Measurements from ENCODE around the gene IGF2BP2. TPM values are rescaled to one million over a fixed set of nuclear protein-coding genes. Genes with fewer than 3 reads are reported as not detected.
"Not testable (repeated sequence)": the region's sequence is repeated elsewhere in the genome, so short reads cannot be mapped to it uniquely, and the experiment has no call there.

The IGF2BP2 gene
- total RNA-seq, 1 donor from 2014 or later = 18.5 TPM

DNA sequence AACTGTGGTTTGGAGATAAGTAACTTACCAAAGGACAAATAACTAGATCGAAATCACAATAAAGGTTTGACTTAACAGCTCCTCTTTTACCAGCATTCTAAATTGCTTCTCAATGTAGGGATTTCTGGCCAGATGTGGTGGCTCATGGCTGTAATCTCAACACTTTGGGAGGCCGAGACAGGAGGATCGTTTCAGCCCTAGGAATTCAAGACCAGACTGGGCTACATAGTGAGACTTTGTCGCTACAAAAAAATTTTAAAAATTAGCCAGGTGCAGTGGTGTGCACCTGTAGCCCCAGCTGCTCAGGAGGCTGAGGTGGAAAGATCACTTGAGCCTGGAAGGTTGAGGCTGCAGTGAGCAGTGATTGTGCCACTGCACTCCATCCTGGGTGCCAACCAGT, 17.4 kb upstream of the IGF2BP2 start:
- no peak for DNase-seq (ENCODE audit: low spot score)
- intact Hi-C loops (cut with DNase I) = no loop called here

DNA sequence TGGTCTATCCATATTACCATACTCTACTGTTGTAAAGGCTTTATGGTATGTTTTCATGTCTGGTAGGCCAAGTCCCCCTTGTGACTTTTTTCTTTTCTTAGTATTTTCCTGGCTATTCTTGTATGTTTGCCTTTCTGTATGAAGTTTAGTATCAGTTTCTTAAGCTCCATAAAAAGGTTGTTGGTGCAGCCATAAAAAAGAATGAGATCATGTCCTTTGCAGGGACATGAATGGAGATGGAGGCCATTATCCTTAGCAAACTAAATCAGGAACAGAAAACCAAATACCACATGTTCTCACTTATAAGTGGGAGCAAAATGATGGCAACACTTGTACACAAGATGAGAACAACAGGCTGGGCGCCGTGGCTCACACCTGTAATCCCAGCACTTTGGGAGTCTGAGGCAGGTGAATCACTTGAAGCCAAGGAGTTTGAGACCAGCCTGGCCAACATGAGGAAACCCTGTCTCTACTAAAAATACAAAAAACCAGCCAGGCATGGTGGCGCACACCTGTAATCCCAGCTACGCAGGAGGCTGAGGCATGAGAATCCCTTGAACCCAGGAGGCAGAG, 13.7 kb upstream of the IGF2BP2 start:
- intact Hi-C loops (cut with DNase I) = not testable (repeated sequence)

DNA sequence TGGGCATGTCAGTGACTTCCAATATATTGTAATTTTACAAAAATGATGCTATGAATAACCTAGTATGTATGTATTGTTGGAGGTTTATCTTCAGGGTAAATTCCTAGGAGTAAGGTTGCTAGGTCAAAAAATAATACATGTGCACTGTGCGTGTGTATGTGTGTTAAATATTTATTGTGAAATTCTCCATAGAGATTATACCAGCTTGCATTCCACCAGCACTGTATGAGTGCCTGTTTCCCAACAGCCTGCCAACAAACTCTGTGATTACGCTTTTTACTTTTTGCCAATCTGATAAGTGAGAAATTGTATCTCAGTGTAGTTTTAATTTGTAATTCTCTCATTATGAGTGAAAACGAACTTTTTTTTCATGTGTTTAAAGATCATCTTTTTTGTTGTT, 12.6 kb upstream of the IGF2BP2 start:
- DNase-seq (ENCODE audit: low spot score) = no peak
- intact Hi-C loops (cut with DNase I) = no loop called here

More for the DNA sequence above, 13.7 kb upstream of the IGF2BP2 start:
- not testable (repeated sequence) for DNase-seq (ENCODE audit: low spot score)

DNA sequence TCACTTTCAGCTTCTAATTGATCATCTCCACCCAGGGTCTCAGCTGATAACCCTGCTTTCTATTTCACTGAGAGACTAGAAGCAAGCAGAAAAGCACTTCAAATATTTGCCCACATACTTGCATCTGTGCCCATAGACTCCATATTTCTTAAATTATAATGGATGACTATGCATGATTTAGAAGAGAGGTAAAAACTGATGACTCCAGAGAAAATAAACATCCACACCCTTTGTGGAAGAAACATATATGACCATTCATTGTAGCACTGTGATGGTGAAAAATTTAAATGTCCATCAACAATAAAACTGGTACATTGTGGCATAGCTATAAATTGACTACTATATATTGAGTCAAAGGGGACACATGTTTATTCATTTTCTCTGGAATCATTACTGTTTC, 7.1 kb upstream of the IGF2BP2 start:
- DNase-seq (ENCODE audit: low spot score) = no peak
- intact Hi-C loops (cut with DNase I) = no loop called here

- no peak for DNase-seq (ENCODE audit: low spot score)
- intact Hi-C loops (cut with DNase I) = no loop called here
Observed at GRCh38 chr3:185831195-185831594, 6.4 kb upstream of the IGF2BP2 start.

GRCh38 chr3:185830018-185830797, 5.4 kb upstream of the IGF2BP2 start:
- no peak for DNase-seq (ENCODE audit: low spot score)
- intact Hi-C loops (cut with DNase I) = no loop called here

- DNase-seq (ENCODE audit: low spot score) = no peak
- intact Hi-C loops (cut with DNase I) = no loop called here
Observed at GRCh38 chr3:185828755-185829154, 3.9 kb upstream of the IGF2BP2 start.

DNA sequence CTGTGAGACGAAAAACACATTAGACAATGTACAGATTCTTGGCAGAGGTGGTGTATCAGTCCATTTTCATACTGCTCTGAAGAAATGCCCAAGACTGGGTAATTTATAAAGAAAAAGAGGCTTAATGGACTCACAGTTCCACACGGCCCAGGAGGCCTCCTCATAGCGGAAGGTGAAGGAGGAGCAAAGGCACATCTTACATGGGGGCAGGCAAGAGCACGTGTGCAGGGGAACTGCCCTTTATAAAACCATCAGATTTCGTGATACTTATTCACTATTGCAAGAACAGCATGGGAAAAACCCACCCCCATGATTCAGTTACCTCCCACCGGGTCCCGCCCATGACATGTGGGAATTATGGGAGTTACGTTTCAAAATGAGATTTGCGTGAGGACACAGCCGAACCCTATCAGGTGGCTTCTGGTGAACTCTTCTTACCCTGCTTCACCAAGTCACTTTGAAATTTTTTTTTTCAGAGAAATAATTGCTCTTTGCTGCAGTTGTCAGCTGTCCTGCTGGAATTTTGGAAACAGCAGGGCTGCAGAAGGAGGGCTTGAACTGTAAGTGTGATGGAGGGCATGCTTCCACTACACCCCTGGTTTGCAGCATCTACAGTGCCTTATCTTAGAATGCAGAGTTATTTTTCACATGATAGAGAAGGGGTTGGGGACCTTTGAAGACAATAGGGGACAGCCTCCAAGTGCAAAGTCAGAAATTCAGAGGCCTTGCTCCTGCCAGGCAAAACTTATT, 2.9 kb upstream of the IGF2BP2 start:
- no peak for DNase-seq (ENCODE audit: low spot score)
- intact Hi-C loops (cut with DNase I) = no loop called here

DNA sequence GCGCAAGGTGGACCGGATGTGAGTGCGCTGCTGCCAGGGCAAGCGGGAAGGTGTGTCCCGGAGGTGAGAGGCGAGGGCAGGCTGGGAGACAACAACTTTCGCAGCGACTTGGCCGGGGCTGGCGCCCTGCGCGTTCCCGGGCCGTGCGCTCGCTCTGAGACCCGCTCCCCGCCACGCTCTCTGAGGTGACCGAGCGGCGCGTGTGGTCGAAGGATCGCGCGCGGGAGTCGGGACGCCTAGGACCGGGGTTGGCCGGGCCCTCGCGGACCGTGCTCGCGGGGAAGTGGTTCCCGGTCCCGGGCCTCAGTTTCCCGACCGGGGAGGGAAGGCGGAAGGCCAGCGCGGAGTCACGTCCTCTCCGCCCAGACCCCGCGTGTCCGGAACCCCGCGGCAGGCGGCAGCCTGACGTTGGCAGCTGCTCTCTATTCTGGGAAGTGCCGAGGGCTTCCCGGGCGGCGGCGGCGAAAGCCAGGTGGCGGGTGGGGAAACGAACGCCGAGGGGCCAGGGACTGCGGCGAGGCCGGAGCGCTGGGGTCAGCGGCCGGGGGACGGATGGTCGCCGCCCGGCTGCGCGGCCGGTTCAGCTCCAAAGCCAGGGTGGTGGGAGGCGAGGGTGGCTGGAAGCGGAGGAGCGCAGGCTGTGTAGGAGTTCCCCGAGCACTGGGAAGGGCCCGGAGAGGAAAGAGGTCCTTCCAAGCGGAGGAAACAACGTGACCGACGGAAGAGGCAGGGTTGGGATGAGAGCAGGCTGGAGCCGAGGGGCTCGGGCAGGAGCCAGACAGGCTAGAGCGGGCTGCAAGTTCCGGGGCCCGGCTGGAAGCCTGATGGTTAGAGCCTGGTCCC, 1.0 kb upstream of the IGF2BP2 start:
- intact Hi-C loops (cut with DNase I) = loop anchor here (2.0 kb wide), 1 partner anchor 111 kb away; no protein-coding TSS in a partner anchor
- DNase-seq (ENCODE audit: low spot score) = peak; percentile 78

DNA sequence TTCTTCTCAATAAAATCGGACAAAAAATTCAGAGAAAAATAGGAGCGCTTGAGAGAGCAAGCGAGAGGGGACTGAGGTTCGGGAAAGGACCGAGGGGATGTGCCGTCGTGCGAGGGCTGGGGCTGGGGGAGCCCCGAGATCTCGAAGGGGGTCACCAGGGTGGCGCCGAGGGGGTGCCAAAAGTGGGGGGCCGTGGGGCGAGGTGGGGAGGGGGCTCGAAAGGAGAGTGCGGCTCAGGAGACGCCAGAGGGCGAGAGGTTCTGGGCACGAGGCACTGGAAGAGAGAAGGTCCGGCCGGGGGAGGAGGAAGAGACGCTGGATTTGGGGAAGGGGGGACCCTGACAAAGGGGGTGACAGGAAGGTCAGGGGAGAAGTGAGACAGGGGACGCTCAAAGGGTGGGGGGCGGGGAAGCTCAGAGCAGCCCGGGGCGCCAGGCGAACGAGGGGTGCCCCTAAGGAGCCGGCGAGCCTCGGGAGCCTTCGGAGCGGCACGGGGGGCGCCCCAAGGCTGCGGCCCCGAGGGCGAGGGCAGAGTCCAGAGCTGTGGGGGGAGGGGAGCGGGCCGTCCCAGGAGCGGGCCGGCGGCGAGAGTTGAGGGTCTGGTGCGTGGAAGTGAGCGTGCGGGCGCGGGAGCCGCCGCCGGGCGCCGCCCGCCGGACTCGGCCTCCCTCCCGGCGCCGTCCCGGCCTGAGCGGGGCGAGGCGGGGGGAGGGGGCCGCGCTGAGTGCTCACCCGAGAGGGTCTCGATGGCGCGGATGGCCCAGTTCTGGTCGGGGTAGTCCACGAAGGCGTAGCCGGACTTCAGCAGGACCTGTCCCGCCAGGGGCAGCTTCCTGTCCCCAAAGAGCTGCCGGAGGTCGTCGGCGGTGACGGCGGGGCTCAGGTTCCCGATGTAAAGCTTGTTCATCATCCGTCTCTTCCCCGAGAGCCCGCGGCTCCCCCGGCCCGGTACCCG, 514 bp downstream of the IGF2BP2 start:
- intact Hi-C loops (cut with DNase I) = loop anchor here (2.0 to 5.0 kb wide), 2 partner anchors 62 to 112 kb away; no protein-coding TSS in a partner anchor
- peak; percentile 81 for DNase-seq (ENCODE audit: low spot score)

GRCh38 chr3:185823078-185824044, 1.5 kb downstream of the IGF2BP2 start:
- intact Hi-C loops (cut with DNase I) = loop anchor here (2.0 to 5.0 kb wide), 2 partner anchors 61 to 113 kb away; no protein-coding TSS in a partner anchor

DNA sequence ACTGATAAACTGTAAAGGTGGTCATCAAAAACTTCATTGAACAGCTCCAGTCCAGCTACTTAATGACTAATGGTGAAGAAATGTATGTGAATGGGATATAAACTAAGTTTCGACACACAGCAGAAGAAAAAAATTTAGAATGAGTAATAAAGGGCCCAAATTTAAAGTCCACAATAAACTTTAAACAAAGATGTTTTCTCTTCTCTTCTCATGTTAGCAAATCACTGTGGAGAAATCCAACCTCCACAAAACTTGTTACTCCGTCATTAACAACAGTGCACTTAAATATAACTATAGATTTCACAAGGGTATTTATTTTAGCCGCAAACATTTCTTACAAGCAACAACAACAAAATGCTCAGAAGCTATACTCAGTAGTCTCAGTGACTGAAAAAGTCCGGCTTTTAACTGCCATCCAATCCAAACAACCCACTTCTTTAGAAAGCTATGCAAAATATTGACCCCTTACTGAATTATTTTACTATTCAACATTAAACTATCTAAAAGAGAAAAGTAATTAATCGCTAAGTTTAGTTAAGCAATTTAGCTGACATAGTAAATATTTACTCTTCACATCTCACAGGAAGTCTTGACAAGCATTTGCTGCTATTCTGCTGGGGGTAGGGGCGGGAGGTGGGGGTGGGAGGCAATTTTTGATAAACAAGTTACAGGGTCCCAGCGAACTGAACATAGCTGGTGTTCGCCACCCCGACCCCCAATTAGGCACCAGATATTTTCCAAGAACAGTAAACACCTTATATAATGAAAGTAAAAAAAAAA, 2.4 kb downstream of the IGF2BP2 start:
- intact Hi-C loops (cut with DNase I) = loop anchor here (5.0 kb wide), 1 partner anchor 60 kb away; no protein-coding TSS in a partner anchor
- DNase-seq (ENCODE audit: low spot score) = no peak

More at GRCh38 chr3:185823078-185824044, 1.5 kb downstream of the IGF2BP2 start:
- DNase-seq (ENCODE audit: low spot score) = peak; percentile 82

DNA sequence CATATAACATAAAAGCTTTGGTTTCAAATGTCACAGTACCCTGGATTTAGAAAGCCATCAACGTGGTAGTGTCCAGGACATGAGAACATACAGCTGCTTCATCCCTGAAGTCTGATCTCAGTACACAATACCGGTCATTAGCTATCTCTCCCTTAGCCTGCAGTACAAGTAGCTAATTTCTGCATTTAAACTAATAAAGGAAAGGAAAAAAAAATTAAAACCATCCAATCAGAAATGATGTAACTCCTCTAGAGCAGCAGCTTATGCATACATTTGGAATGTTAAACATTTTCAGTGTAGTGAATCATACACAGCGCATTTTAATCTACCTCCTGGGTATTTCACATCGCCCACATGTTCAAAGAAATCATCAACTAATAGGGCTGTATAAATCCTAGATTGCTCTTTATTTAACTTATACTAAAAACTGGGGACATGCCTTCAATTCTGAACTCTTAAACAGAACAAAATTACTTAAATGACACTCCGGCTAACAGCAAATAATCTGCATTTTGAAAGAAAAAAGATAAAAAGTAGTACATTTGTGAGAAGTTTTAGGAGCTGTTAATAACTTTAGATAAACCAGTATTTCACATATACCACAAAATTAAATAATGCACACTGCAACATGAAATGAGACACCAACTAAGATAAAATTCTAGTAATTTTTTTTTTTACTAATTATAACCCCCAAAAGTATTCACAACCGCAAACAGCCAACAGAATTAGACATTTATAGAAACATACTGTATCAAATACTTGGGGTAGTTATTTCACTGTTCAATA, 3.7 kb downstream of the IGF2BP2 start:
- intact Hi-C loops (cut with DNase I) = loop anchor here (5.0 kb wide), 1 partner anchor 59 kb away; no protein-coding TSS in a partner anchor
- no peak for DNase-seq (ENCODE audit: low spot score)

DNA sequence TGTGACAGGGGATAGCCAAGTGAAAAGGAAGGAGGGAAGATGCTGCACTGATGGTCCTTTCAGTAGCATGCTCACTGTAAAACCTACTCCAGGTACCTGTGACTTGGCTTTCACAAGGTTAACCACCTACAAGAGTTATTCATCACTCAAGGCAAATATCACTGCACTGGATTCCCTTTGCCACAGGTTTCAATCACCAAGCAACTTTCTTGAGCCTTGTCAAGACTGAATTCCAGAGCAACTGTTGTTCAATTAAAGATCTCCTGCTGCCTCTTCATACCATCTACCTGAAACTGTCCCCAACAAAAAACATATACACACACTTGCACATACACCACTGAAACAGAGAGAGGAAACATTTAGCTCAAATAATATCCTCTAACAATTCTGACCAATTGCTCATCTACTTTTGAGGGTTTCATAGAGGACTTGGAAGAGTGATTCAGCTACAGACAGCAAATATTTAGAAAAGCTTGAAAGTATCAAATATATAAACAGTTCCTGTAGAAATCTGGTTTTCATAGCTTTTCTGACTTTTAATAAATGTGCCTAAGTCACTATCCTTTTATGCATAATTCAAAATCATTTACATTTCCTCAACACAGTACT, 6.5 kb downstream of the IGF2BP2 start:
- no peak for DNase-seq (ENCODE audit: low spot score)

More for the DNA sequence above, 6.5 kb downstream of the IGF2BP2 start:
- intact Hi-C loops (cut with DNase I) = no loop called here
